Testis (tissue), 3 donors: ENCODE data around the gene RPL22. TPM values are rescaled to one million over a fixed set of nuclear protein-coding genes. Genes with fewer than 3 reads are reported as not detected.

Experiments used
- DNase-seq: peaks from one replicate; pipeline ENCODE4 v3.0.0-alpha.2; 2019
- H3K27ac ChIP-seq, 2 donors: fragments of 200-600 bp; sonication (generic); one replicate each; pipeline ENCODE4 v1.5.1; 2019
- H3K27me3 ChIP-seq: fragments of 200-600 bp; sonication (generic); one replicate; pipeline ENCODE4 v1.5.1; 2019
- H3K36me3 ChIP-seq: fragments of 200-600 bp; sonication (generic); one replicate; pipeline ENCODE4 v1.5.1; 2017; ENCODE audit warnings: low read depth; ENCODE audit errors: missing control alignments
- H3K4me1 ChIP-seq: fragments of 200-600 bp; sonication (generic); one replicate; pipeline ENCODE4 v1.5.1; 2019
- H3K4me3 ChIP-seq, 2 donors: fragments of 200-600 bp; sonication (generic); one replicate each; pipeline ENCODE4 v1.5.1; 2017 to 2019
- H3K9me3 ChIP-seq: fragments of 200-600 bp; sonication (generic); one replicate; pipeline ENCODE4 v1.5.1; 2017
- CTCF ChIP-seq, 3 experiments: fragments of 450-650 bp in 2 of 3; fragments of 200-600 bp in 1 of 3; sonication (generic) in 1 of 3; IDR thresholded peaks; one replicate each; pipeline ENCODE4 v1.5.1; 2016 to 2019; ENCODE audit warnings: antibody characterized with exemption in 3 of 3, mild to moderate bottlenecking in 2 of 3, moderate library complexity in 1 of 3
- POLR2A ChIP-seq: fragments of 450-650 bp; IDR thresholded peaks from one replicate; pipeline ENCODE4 v1.6.1; 2017; ENCODE audit warnings: antibody characterized with exemption, mild to moderate bottlenecking, moderate library complexity
- WGBS, 2 donors: methylation state at CpG; one replicate each; pipeline ENCODE4 v1.1.5; 2018; 5-methylcytosine and 5-hydroxymethylcytosine counted together
- intact Hi-C: fragments of 100-400 bp; cut with DNase I; formaldehyde crosslinking; loops from one replicate; pipeline ENCODE4 v1.15.1; 2023; ENCODE audit warnings: low total_unique reads
- polyA plus RNA-seq: library from polyadenylated mRNA; stranded (reverse); fragments of 350-450 nt; fragmentation: Illumina TruSeq; extraction: RNeasy Lipid Tissue Mini Kit (QIAGEN cat#74804); gene quantifications from one replicate; pipeline ENCODE4 v1.2.3, GENCODE V29; 2014; ENCODE audit warnings: low read depth, low replicate concordance; ENCODE audit not compliant: insufficient read depth
- total RNA-seq, 2 donors: library from RNA; depleted of rRNA; stranded (reverse); fragments of >200 nt; gene quantifications; one replicate each; pipeline ENCODE4 v1.2.3, GENCODE V29; 2016

The RPL22 gene
- total and polyA plus RNA-seq, 3 donors from 2014 or later: 95.1 to 319 (median 99.9) TPM

GRCh38 chr1:6166655-6167390, 32.6 kb downstream of the RPL22 start:
- Histone ChIP-seq H3K27me3 (no peaks in the 10 kb centered on the region), H3K4me1 (no peaks in the 10 kb centered on the region), H3K9me3 (no peaks in the 10 kb centered on the region), H3K4me3 (no peak overlapping the region), H3K27ac (no peak overlapping the region), H3K36me3 (no peaks in the 10 kb centered on the region)
- TF ChIP-seq CTCF (IDR thresholded peaks at IDR 0.05) (no peak), POLR2A (no peak)
- intact Hi-C loops: no loop called here
- 89 to 93% methylated on average over 13 to 19 of the region's 19 CpGs for WGBS, 2 donors
- no peak for DNase-seq

GRCh38 chr1:6166221-6166620, 33.2 kb downstream of the RPL22 start:
- no peaks in the 10 kb centered on the region for H3K27me3 ChIP-seq
- H3K9me3 ChIP-seq: no peaks in the 10 kb centered on the region
- no peaks in the 10 kb centered on the region for H3K4me1 ChIP-seq
- no peak overlapping the region for H3K4me3 ChIP-seq
- no peak overlapping the region for H3K27ac ChIP-seq
- TF ChIP-seq CTCF (IDR thresholded peaks at IDR 0.05) (no peak), POLR2A (no peak)
- DNase-seq: no peak
- no peaks in the 10 kb centered on the region for H3K36me3 ChIP-seq
- 72 to 96% methylated on average over 3 to 8 of the region's 10 CpGs for WGBS, 2 donors
- intact Hi-C loops: no loop called here

- TF ChIP-seq CTCF (IDR thresholded peaks at IDR 0.05) (no peak), POLR2A (no peak)
- WGBS, 2 donors: 82 to 93% methylated on average over 2 to 11 of the region's 12 CpGs
- Histone ChIP-seq H3K4me3 (no peak overlapping the region), H3K36me3 (no peaks in the 10 kb centered on the region), H3K4me1 (no peaks in the 10 kb centered on the region), H3K27ac (no peak overlapping the region), H3K27me3 (no peaks in the 10 kb centered on the region), H3K9me3 (no peaks in the 10 kb centered on the region)
- no peak for DNase-seq
- intact Hi-C loops: no loop called here
These were observed 33.9 kb downstream of the RPL22 start for GRCh38 chr1:6165441-6165985.

- Histone ChIP-seq H3K27me3 (no peaks in the 10 kb centered on the region), H3K27ac (no peak overlapping the region), H3K36me3 (no peaks in the 10 kb centered on the region), H3K4me1 (no peaks in the 10 kb centered on the region), H3K9me3 (no peaks in the 10 kb centered on the region), H3K4me3 (no peak overlapping the region)
- intact Hi-C loops: no loop called here
- TF ChIP-seq CTCF (IDR thresholded peaks at IDR 0.05) (no peak), POLR2A (no peak)
- DNase-seq: no peak
- WGBS, 2 donors: 54 to 72% methylated on average over 7 of the region's 7 CpGs
These were observed 34.4 kb downstream of the RPL22 start for GRCh38 chr1:6165027-6165426.
